HepG2 (cell line): ENCODE measurements around the gene TTC39B. TPM values are rescaled to one million over a fixed set of nuclear protein-coding genes. Genes with fewer than 3 reads are reported as not detected.

Experiments used
- AKNA ChIP-seq: sonication (generic); formaldehyde crosslinking; IDR thresholded peaks from 2 replicates; pipeline ENCODE4 v1.4.0; 2020; ENCODE audit warnings: missing genetic modification reagents, borderline replicate concordance
- HMG20B ChIP-seq: conservative IDR thresholded peaks from 2 replicates; pipeline ENCODE4 v1.6.1; 2016; ENCODE audit warnings: missing genetic modification reagents, missing compliant biosample characterization
- NKX3-1 ChIP-seq: sonication (generic); formaldehyde crosslinking; IDR thresholded peaks from 2 replicates; pipeline ENCODE4 v1.5.0; 2020; ENCODE audit warnings: missing genetic modification reagents
- TERF1 ChIP-seq: sonication (generic); formaldehyde crosslinking; IDR thresholded peaks from 2 replicates; pipeline ENCODE4 v1.8.0; 2022; ENCODE audit warnings: mild to moderate bottlenecking, missing genetic modification reagents, moderate library complexity
- THYN1 ChIP-seq: sonication (generic); formaldehyde crosslinking; IDR thresholded peaks from 2 replicates; pipeline ENCODE4 v1.8.1; 2023; ENCODE audit warnings: low read depth, mild to moderate bottlenecking, moderate library complexity, missing genetic modification reagents, borderline replicate concordance
- U2AF1 ChIP-seq: fragments of 200-400 bp; formaldehyde crosslinking; optimal IDR thresholded peaks from 2 replicates; pipeline ENCODE3; 2017; ENCODE audit warnings: mild to moderate bottlenecking, low read depth, low read length
- ZNF281 ChIP-seq: sonication (generic); formaldehyde crosslinking; IDR thresholded peaks from 2 replicates; pipeline ENCODE4 v1.4.0; 2020; ENCODE audit warnings: missing genetic modification reagents, borderline replicate concordance
- ZNF589 ChIP-seq: sonication (generic); formaldehyde crosslinking; conservative IDR thresholded peaks from 2 replicates; pipeline ENCODE4 v1.8.0; 2022; ENCODE audit warnings: mild to moderate bottlenecking, moderate library complexity, missing genetic modification reagents
- ZNF75D ChIP-seq: sonication (generic); formaldehyde crosslinking; IDR thresholded peaks from 2 replicates; pipeline ENCODE4 v1.8.1; 2023; ENCODE audit warnings: missing genetic modification reagents, mild to moderate bottlenecking, borderline replicate concordance
- ZNF790 ChIP-seq: sonication (generic); formaldehyde crosslinking; IDR thresholded peaks from 2 replicates; pipeline ENCODE4 v1.8.0; 2022; ENCODE audit warnings: missing genetic modification reagents, mild to moderate bottlenecking, borderline replicate concordance
- polyA plus RNA-seq, 8 experiments: library from polyadenylated mRNA; depleted of rRNA in 3 of 8; stranded (reverse) in 7 of 8; unstranded in 1 of 8; fragments of >200 nt; fragmentation: Illumina TruSeq in 4 of 8; extraction: Trizol in 4 of 8; gene quantifications; 2 replicates each; pipeline versions ENCODE4 v1.2.1 to v1.2.3, GENCODE V29; 2011 to 2016; ENCODE audit warnings: low read depth in 4 of 8, missing spikeins in 1 of 8, mixed read lengths in 1 of 8; ENCODE audit not compliant: insufficient read depth in 1 of 8
- total RNA-seq, 5 experiments: library from RNA; depleted of rRNA; stranded (reverse); fragments of >200 nt; fragmentation: Illumina TruSeq; extraction: Trizol; gene quantifications; 2 replicates each; pipeline ENCODE4 v1.2.3, GENCODE V29; 2016; ENCODE audit warnings: low read depth in 1 of 5

The TTC39B gene
- total and polyA plus RNA-seq, 2 of the 13 experiments (the other 11 are each of a cell fraction or from before 2014, with no cell fraction given) = 14.3 to 19.4 TPM

GRCh38 chr9:15180124-15180523 lies 126.9 kb downstream of the TTC39B start (continued):
- TF ChIP-seq NKX3-1 (CRISPR knock-in tag) (no peak), U2AF1 (no peak), ZNF589 (no peak), TERF1 (no peak), ZNF75D (CRISPR knock-in tag) (no peak), AKNA (CRISPR knock-in tag) (no peak), HMG20B (CRISPR knock-in tag) (no peak), THYN1 (CRISPR knock-in tag) (no peak), ZNF281 (no peak), ZNF790 (CRISPR knock-in tag) (no peak)
